CD4-positive, alpha-beta T cell (primary cell): ENCODE data around the gene MIS18A. TPM values are rescaled to one million over a fixed set of nuclear protein-coding genes. Genes with fewer than 3 reads are reported as not detected.

Source experiments
- ATAC-seq: fragments of 200-7000 bp; cut with Tn5 transposase; one replicate; pipeline ENCODE4 v1.10.0; 2022; ENCODE audit warnings: mild to moderate bottlenecking; ENCODE audit not compliant: poor library complexity
- CTCF ChIA-PET: fragments of 350-600 bp; sonication (Branson Sonifier 250); formaldehyde crosslinking; loops from one replicate; lab custom pipeline; 2021; ENCODE audit warnings: antibody characterized with exemption, inconsistent platforms; lab: Charles Lee
- POLR2A ChIA-PET: fragments of 350-600 bp; sonication (Branson Sonifier 250); formaldehyde crosslinking; loops from one replicate; lab custom pipeline; 2021; ENCODE audit warnings: antibody characterized with exemption, inconsistent platforms; lab: Charles Lee
- DNase-seq, 14 experiments: peaks; one replicate each; pipeline ENCODE4 v3.0.0-alpha.2; 2013 to 2020; ENCODE audit warnings: mixed read lengths in 2 of 14
- H3K27ac ChIP-seq, 2 donors: one replicate each; pipeline versions ENCODE4 v1.5.1 to v1.7.0; 2013; ENCODE audit warnings: low read length in 2 of 2, low read depth in 1 of 2, mild to moderate bottlenecking in 1 of 2
- H3K27me3 ChIP-seq, 2 experiments: 1 replicate in 1 of 2; 2 replicates in 1 of 2; pipeline versions ENCODE4 v1.6.1 to v1.7.0; 2013; ENCODE audit warnings: low read length in 2 of 2, control low read depth in 1 of 2, mild to moderate bottlenecking in 1 of 2, moderate library complexity in 1 of 2; ENCODE audit not compliant: insufficient read depth in 2 of 2, control insufficient read depth in 1 of 2
- H3K36me3 ChIP-seq: one replicate; pipeline ENCODE4 v1.6.1; 2013; ENCODE audit warnings: low read length, control low read depth; ENCODE audit not compliant: insufficient read depth
- H3K4me1 ChIP-seq: one replicate; pipeline ENCODE4 v1.6.1; 2013; ENCODE audit warnings: low read length, control low read depth; ENCODE audit not compliant: insufficient read depth
- H3K4me3 ChIP-seq: one replicate; pipeline ENCODE4 v1.5.1; 2013; ENCODE audit warnings: mild to moderate bottlenecking, low read length, moderate library complexity
- H3K9me3 ChIP-seq, 2 experiments: 1 replicate in 1 of 2; 2 replicates in 1 of 2; pipeline versions ENCODE4 v1.6.1 to v1.7.0; 2013; ENCODE audit warnings: low read length in 2 of 2, mild to moderate bottlenecking in 2 of 2, control low read depth in 1 of 2, moderate library complexity in 1 of 2; ENCODE audit not compliant: control insufficient read depth in 1 of 2, insufficient read depth in 1 of 2
- H3K27ac Mint-ChIP-seq: one replicate; pipeline ENCODE4 v1.8.0; 2020; ENCODE audit warnings: mixed read lengths
- H3K27me3 Mint-ChIP-seq: one replicate; pipeline ENCODE4 v1.8.0; 2021; ENCODE audit warnings: mixed read lengths
- H3K36me3 Mint-ChIP-seq: one replicate; pipeline ENCODE4 v1.8.0; 2021; ENCODE audit warnings: low read depth, mixed read lengths
- H3K4me1 Mint-ChIP-seq: one replicate; pipeline ENCODE4 v1.8.0; 2021; ENCODE audit warnings: low read depth, mixed read lengths
- H3K4me3 Mint-ChIP-seq: one replicate; pipeline ENCODE4 v1.8.0; 2020; ENCODE audit warnings: mild to moderate bottlenecking, mixed read lengths
- H3K9me3 Mint-ChIP-seq: one replicate; pipeline ENCODE4 v1.8.0; 2020; ENCODE audit warnings: mixed read lengths
- CTCF ChIP-seq: fragments of 200-600 bp; IDR thresholded peaks from one replicate; pipeline ENCODE4 v1.8.0; 2022; ENCODE audit warnings: antibody characterized with exemption, mild to moderate bottlenecking
- intact Hi-C, 2 experiments: fragments of 100-400 bp; cut with DNase I in 1 of 2; cut with micrococcal nuclease in 1 of 2; formaldehyde crosslinking; loops; one replicate each; pipeline versions ENCODE4 v1.15.1 to v1.9.0; 2023 to 2025; cut with DNase I, micrococcal nuclease
- total RNA-seq, 174 experiments: library from RNA in 2 of 174; stranded (reverse) in 2 of 174; gene quantifications; one replicate each; pipeline ENCODE4 v1.2.3 and lab custom pipeline; 2021 to 2026

MIS18A gene
- total RNA-seq, 2 experiments from 2014 or later: 2.7 to 3.0 TPM

- intact Hi-C loops: no loop called here
- peaks cover 91% of the 10 kb centered on the region for H3K36me3 Mint-ChIP-seq
- CTCF ChIA-PET: no interaction called here
- peaks cover 85% of the 10 kb centered on the region for H3K36me3 ChIP-seq
- no peaks in the 10 kb centered on the region for H3K9me3 ChIP-seq
- H3K4me3 Mint-ChIP-seq: no peak overlapping the region
- no peak overlapping the region for H3K27ac ChIP-seq
- POLR2A ChIA-PET: no interaction called here
- no peak overlapping the region for H3K27ac Mint-ChIP-seq
- no peaks in the 10 kb centered on the region for H3K4me1 Mint-ChIP-seq
- no peaks in the 10 kb centered on the region for H3K4me1 ChIP-seq
- DNase-seq: no peak
- H3K27me3 Mint-ChIP-seq: no peaks in the 10 kb centered on the region
- no peak overlapping the region for H3K4me3 ChIP-seq
- TF ChIP-seq CTCF: no peak
- ATAC-seq: no peak
- no peaks in the 10 kb centered on the region for H3K9me3 Mint-ChIP-seq
- H3K27me3 ChIP-seq: no peaks in the 10 kb centered on the region
These were observed 38.9 kb upstream of the MIS18A start for GRCh38 chr21:32317726-32318125.

- Histone ChIP-seq H3K4me1 (no peaks in the 10 kb centered on the region), H3K27me3 (no peaks in the 10 kb centered on the region), H3K4me3 (no peak overlapping the region), H3K27ac (no peak overlapping the region), H3K36me3 (peaks cover 77% of the 10 kb centered on the region), H3K9me3 (no peaks in the 10 kb centered on the region)
- Mint-ChIP-seq H3K36me3 (peaks cover 91% of the 10 kb centered on the region), H3K27ac (no peak overlapping the region), H3K27me3 (no peaks in the 10 kb centered on the region), H3K4me1 (no peaks in the 10 kb centered on the region), H3K4me3 (no peak overlapping the region), H3K9me3 (no peaks in the 10 kb centered on the region)
- DNase-seq (no peak), ATAC-seq (no peak)
- CTCF ChIA-PET: no interaction called here
- intact Hi-C loops: no loop called here
- no peak for TF ChIP-seq CTCF
- POLR2A ChIA-PET: no interaction called here
These were observed 37.7 kb upstream of the MIS18A start for GRCh38 chr21:32316361-32317215.

- no peaks in the 10 kb centered on the region for H3K4me1 Mint-ChIP-seq
- H3K4me3 Mint-ChIP-seq: no peak overlapping the region
- ChIA-PET POLR2A (no interaction called here), CTCF (no interaction called here)
- no peaks in the 10 kb centered on the region for H3K9me3 ChIP-seq
- DNase-seq (no peak), ATAC-seq (no peak)
- H3K4me1 ChIP-seq: no peaks in the 10 kb centered on the region
- H3K27me3 ChIP-seq: no peaks in the 10 kb centered on the region
- no peaks in the 10 kb centered on the region for H3K27me3 Mint-ChIP-seq
- peaks cover 71% of the 10 kb centered on the region for H3K36me3 ChIP-seq
- peaks cover 90% of the 10 kb centered on the region for H3K36me3 Mint-ChIP-seq
- H3K27ac Mint-ChIP-seq: no peak overlapping the region
- intact Hi-C loops: no loop called here
- H3K27ac ChIP-seq: no peak overlapping the region
- no peaks in the 10 kb centered on the region for H3K9me3 Mint-ChIP-seq
- no peak overlapping the region for H3K4me3 ChIP-seq
- no peak for TF ChIP-seq CTCF
These were observed 36.8 kb upstream of the MIS18A start for GRCh38 chr21:32315511-32316281.
